ENCODE data around the gene TTL. TPM values are rescaled to one million over a fixed set of nuclear protein-coding genes. Genes with fewer than 3 reads are reported as not detected.
"Not testable (repeated sequence)": the region's sequence is repeated elsewhere in the genome, so short reads cannot be mapped to it uniquely, and the experiment has no call there.

The TTL gene
- total RNA-seq, 4 donors from 2014 or later, result 12.0 to 22.2 (median 19.0) TPM

- Histone ChIP-seq H3K27ac (no peak overlapping the region), H3K9me3 (no peaks in the 10 kb centered on the region), H3K4me1 (no peaks in the 10 kb centered on the region), H3K4me3 (replicated peaks in 1 of 3) (no peak overlapping the region), H3K27me3 (no peaks in the 10 kb centered on the region), H3K36me3 (peaks cover 2 to 16% of the 10 kb centered on the region in 2 donors)
- no peak for DNase-seq
- intact Hi-C loops (cut with DNase I), result no loop called here
- TF ChIP-seq CTCF (IDR thresholded peaks at IDR 0.05), result no peak
- no peak for TF ChIP-seq POLR2A (IDR thresholded peaks at IDR 0.05)
- 87 to 97% methylated on average over 9 of the region's 9 CpGs for WGBS, 2 donors
Observed at GRCh38 chr2:112519506-112519905, 37.5 kb downstream of the TTL start.

- peaks cover 0 to 16% of the 10 kb centered on the region in 2 donors for H3K36me3 ChIP-seq
- intact Hi-C loops (cut with DNase I), result no loop called here
- DNase-seq, result no peak
- no peaks in the 10 kb centered on the region for H3K27me3 ChIP-seq
- WGBS, 2 donors, result 92 to 95% methylated on average over 6 to 7 of the region's 7 CpGs
- no peaks in the 10 kb centered on the region for H3K4me1 ChIP-seq
- H3K9me3 ChIP-seq, result no peaks in the 10 kb centered on the region
- no peak overlapping the region for H3K27ac ChIP-seq
- TF ChIP-seq CTCF (IDR thresholded peaks at IDR 0.05) (no peak), POLR2A (IDR thresholded peaks at IDR 0.05) (no peak)
- H3K4me3 ChIP-seq (replicated peaks in 1 of 3), result no peak overlapping the region
Observed at GRCh38 chr2:112520234-112520783, 38.4 kb downstream of the TTL start.

GRCh38 chr2:112523291-112523777 lies 41.4 kb downstream of the TTL start:
- no peak overlapping the region for H3K27ac ChIP-seq
- H3K36me3 ChIP-seq, result peaks cover 0 to 13% of the 10 kb centered on the region in 2 donors
- H3K4me1 ChIP-seq, result no peaks in the 10 kb centered on the region
- DNase-seq, result no peak
- no peaks in the 10 kb centered on the region for H3K27me3 ChIP-seq
- 95 to 97% methylated on average over 3 of the region's 3 CpGs for WGBS, 2 donors
- H3K4me3 ChIP-seq (replicated peaks in 1 of 3), result no peak overlapping the region
- intact Hi-C loops (cut with DNase I), result no loop called here
- H3K9me3 ChIP-seq, result no peaks in the 10 kb centered on the region
- TF ChIP-seq POLR2A (IDR thresholded peaks at IDR 0.05), result no peak
- no peak for TF ChIP-seq CTCF (IDR thresholded peaks at IDR 0.05)

- H3K9me3 ChIP-seq; H3K27ac ChIP-seq; intact Hi-C loops (cut with DNase I); H3K27me3 ChIP-seq; H3K4me3 ChIP-seq (replicated peaks in 1 of 3); DNase-seq; H3K4me1 ChIP-seq: not testable (repeated sequence)
- 99 to 100% methylated on average over 3 of the region's 3 CpGs for WGBS, 2 donors
- peaks cover 4 to 18% of the 10 kb centered on the region in 2 donors for H3K36me3 ChIP-seq
Observed at GRCh38 chr2:112524276-112524675, 42.3 kb downstream of the TTL start.

GRCh38 chr2:112528541-112528940 lies 46.6 kb downstream of the TTL start:
- H3K9me3 ChIP-seq, result no peaks in the 10 kb centered on the region
- no peak for DNase-seq
- intact Hi-C loops (cut with DNase I), result no loop called here
- no peak overlapping the region for H3K27ac ChIP-seq
- H3K4me3 ChIP-seq (replicated peaks in 1 of 3), result no peak overlapping the region
- H3K36me3 ChIP-seq, result peaks cover 5 to 7% of the 10 kb centered on the region in 2 donors
- H3K4me1 ChIP-seq, result no peaks in the 10 kb centered on the region
- 91 to 97% methylated on average over 5 of the region's 5 CpGs for WGBS, 2 donors
- H3K27me3 ChIP-seq, result no peaks in the 10 kb centered on the region
- TF ChIP-seq CTCF (IDR thresholded peaks at IDR 0.05) (no peak), POLR2A (IDR thresholded peaks at IDR 0.05) (no peak)
